GM18502 (cell line): Measurements from ENCODE around the gene RELL1.

Experiments used
- ATAC-seq: cut with Tn5 transposase; IDR thresholded peaks from one replicate; pipeline ENCODE4 v1.9.1; 2021; ENCODE audit warnings: mild to moderate bottlenecking; ENCODE audit not compliant: unreplicated experiment, poor library complexity

RELL1 gene

DNA sequence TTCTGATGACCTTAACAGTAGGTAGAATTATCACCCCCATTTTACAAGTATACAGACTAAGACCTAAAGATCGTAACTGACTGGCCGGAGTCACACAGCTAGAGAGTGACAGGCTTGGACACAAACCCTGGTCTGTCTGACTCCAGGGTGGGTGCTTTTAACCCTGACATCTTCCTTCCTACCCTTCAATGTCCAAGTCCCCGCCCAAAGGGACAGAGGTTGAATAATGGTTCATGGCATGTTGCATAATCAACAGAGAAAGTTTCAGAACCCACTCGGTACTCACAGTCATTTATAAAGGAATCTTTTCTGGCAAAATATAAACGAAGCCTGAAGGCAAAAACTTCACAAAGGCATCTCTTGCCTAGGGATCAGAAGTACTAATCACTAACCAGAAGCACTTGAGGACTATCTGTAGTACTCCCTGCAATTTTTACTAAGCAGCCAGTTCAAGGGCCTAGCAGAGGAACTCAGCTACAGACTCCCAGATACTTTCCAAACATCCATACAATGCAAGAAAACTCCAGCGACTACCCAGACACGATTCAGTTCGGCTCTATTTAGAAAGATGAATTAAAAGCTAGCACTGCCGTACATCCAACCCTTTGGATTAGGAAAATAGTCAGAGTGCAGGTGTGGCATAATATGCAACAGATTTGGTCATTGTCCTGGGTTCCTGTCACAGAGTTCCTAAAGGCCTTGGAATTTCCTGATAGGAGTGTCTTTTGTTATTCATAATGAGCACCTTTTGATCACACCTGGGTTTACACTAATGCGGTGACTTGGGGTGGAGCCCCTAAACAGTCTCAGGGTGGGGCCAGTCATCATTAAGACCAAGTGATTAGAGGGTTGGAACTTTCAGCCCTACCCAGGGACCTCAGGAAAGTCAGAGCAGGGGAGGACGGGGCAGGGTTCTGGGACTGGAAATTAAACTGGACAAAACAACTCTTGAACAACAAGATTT lies 44.0 kb downstream of the RELL1 start:
- no peak for ATAC-seq

DNA sequence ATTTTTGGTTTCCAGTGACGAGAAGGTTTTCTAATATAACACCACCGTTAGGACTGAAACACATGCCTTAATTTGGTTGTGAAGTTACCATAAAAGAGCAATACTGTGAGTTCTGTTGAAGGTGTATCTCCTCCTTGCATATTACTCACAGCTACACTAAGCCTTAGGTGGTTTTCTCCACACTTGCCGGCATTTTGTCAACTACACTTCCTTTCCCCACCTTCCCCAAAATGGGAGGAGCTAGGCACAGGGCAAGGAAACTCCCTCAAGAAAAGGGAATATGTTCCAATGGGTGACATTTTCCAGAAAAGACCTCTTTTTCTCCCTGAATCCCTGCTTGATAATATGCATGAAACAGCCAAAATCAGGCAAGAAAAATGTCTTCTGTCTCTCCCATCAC lies 44.8 kb downstream of the RELL1 start:
- ATAC-seq = no peak

DNA sequence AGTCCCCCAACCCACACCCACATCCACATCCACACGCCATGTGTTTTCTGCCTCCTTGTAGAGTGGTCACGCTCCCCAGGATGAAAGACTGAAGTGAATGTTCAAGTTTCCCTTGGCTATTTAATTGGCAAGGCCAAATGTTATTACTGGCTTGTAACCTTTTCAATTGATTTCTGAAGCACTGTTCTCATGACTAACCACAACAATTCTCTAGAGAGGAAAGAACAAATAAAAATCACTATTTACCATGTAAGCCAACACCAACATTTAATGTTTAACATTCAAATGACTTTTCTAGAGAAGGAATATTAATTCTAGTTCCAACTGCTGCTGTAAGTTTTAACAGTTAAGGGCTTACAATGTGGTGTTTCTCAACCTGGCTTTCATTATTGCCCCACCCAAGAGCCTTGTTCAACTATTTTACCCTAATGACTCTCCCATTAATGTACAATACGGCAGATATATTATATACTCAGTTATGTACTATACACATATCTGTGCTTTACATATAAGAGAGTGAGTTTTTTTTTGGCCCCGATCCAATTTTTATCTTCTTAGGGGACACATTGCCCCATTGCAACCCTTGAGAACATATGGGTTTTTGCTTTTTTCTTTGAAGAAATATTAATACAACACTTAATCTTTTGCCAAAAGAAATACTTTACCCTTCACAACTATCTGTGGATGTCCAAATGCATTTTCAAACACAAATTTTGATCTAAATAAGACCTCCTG lies 46.5 kb downstream of the RELL1 start:
- ATAC-seq = no peak

DNA sequence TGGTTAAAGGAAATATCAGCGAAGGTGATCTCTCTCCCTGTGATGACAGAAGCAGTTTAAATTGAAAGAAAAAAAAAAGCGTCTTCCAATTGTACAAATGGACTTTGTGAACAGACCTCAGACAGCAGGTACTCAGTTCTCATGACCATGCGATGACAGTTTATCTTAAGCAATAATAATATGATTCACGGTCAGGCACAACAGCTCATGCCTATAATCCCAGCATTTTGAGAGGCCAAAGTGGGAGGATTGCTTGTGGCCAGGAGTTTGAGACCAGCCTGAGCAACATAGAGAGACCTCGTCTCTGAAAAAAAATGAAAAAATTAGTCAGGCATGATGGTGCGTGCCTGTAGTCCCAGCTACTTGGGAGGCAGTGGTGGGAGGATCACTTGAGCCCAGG lies 51.0 kb downstream of the RELL1 start:
- ATAC-seq = no peak

DNA sequence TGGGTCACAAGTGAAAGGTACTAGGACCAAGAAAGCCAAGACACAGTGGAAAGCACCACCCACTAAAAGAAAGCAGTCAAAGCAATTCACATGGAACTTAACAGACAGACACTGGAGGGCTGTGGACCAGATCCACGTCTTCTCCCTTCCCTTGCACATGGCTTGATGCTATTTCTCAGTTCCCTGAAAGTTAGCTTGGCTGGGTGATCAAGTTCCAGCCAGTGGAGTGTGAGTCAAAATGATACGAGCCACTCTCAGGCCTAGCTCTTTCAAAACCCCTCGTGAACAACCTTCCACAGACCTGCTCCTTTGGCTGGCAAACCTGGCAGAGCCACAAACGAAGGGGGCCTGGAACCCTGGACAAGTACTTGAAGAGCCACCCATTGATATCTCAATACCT lies 52.0 kb downstream of the RELL1 start:
- no peak for ATAC-seq

DNA sequence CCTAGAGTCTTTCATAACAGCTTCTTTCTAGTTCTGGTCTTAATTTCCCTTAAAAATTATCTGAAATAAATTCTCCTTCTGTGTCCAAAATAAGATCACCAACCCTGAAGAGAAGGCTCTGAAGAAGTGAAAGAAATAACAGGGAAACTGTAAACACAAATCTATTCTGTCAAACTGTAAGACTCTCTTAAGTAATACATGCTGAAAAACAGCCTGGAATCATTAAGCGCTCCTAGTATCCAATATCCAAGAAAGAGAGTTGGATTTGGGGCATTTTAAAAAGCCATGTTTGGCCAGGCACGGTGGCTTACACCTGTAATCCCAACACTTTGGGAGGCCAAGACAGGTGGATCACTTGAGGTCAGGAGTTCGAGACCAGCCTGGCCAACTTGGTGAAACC lies 53.3 kb downstream of the RELL1 start:
- no peak for ATAC-seq

DNA sequence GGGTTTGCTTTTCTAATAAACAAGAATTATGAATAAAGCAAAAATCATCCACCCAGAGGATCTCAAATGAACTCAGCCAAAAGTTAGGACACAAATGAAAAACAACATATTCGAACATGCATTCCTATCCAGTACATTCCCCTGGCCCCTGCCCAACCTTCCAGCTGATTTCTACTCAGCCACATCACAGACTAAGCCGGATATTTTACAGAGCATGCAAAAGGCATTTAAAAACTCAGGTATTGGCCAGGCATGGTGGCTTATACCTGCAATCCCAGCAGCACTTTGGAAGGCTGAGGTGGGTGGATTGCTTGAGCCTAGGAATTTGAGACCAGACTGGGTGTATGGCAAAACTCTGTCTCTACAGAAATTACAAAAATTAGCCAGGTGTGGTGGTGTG lies 54.6 kb downstream of the RELL1 start:
- no peak for ATAC-seq

DNA sequence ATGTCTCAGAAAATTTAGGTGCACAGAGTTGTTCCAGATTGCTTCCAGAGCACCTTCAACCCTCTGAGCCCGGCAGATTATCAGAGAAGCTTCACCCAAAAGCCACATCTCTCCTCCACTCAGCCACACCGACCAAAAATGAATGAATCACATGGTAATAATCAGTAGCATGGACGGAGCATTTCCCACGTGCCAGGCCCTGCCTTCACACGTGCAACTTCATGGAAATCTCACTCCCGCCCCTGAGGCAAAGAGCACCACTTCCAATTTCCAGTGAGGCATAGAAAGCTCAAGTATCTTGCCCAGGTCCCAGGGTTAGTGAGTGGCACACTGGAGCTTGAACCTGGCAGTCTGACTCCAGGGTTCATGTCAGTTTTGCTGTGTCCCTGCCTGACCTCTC lies 56.5 kb downstream of the RELL1 start:
- no peak for ATAC-seq

DNA sequence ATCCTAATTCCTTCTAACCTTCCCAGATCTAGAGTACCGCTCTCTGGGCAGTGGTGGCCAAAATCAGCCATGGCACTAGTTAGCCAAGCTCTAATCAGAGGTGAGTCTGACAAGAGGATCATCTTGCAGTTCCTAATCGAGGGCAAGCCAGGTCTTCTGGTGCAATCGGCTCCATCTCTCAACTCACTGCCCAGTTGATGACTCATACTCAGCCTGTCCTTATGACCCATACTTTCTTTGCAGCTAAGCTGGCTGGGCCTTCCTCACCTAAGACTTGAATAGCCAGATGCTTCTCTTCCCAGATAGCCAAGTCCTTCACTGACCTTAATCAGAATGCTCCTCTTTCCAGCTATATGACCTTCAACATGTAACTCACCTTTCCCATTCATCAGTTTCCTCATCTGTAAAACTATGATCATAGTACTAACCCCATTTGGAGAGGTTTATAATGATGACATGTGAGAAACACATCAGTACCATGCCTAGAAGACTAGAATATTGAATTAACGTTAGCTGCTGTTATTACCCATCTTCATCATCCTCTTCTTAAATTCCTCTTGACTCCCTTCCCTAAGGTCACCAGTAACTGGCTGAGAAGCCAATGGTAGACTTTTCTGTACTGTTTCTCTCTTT lies 57.1 kb downstream of the RELL1 start:
- ATAC-seq = no peak

DNA sequence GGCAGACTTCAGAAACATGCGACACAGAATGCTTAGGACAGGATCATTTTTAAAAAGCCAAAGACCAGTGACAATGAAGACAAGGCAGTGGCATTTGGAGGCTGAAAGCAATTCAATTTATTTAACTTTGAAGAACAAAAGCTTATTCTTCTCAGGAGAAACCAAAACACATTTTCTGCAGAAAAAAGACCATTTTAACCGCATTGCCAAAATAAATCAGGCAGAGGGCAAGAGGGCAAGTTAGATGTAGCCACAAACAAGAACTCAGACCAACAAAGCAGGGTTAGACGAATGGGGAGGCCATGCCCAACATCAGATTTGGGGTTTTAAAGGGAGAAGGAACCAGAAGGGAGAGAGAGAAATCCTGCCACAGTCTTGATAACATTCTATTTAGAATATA lies 58.9 kb downstream of the RELL1 start:
- no peak for ATAC-seq

DNA sequence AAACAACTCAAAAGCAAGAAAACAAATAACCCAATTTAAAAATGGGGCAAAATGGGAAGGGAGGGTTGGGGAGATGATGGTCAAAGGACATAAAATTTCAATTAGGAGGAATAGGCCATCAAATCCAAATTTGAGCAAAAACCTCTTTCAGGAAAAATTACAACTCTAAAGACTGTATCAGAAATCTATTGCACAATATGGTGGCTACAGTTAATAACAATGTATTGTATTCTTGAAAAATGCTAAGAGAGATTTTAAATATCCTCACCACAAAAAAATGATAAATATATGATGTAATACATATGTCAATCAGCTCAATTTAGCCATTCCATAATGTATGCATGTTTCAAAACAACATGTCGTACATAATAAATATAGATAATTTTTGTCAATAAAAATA lies 60.7 kb downstream of the RELL1 start:
- ATAC-seq = no peak

DNA sequence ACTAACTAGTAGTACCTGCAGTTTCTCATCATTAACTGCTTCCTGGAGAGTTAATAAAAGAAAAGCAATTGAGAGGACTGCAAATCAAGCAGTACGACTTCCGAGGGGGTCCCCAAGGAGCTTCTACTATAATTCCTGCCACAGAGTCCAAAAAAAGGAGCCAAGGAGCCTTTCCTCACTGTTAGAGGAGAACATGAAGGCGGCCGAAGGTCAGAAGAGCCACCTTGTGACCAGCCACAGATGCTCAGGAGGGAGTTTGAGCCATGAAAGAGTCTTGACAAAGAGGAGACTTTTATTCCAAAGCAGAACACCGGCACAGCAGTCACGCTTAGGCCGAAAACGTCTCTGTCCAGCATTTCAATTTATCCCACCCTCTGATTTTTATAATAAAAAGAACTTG lies 62.2 kb downstream of the RELL1 start:
- no peak for ATAC-seq

DNA sequence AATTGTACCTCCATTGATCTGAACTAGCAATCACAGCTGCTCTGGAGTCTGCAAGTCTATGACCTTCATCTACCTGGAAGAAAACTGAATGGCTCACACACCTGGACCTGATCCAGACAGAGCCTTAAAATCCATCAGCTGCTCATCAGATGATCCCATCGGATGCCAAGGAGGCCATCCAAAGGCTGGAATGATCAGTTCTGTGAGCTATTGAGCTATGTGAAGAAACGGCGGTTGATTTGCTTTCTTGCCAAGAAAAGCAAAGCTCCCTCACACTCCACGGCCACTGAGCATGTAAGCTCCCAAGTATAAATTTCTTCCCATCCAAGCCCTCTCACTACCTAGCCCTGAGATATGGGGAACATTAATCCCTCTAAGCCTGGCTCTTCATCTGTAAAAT lies 63.1 kb downstream of the RELL1 start:
- ATAC-seq = no peak

DNA sequence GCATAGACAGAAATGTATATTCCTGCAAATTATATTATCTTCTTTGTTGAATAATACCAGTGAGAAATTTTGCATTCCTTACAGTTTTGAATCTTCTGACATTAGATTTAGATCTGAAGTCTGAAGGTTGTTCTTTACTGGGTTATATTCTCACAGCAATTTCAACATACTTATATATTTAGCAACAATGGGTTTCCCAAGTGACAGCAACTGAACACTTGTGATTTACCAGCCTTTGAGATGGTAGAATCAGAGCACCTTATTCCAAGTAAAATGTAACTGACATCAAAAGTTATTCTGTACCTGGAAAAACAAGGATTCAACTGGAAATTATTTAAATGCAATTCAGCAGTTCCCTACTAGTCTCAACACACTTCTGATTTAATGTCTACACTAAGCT lies 66.0 kb downstream of the RELL1 start:
- no peak for ATAC-seq

DNA sequence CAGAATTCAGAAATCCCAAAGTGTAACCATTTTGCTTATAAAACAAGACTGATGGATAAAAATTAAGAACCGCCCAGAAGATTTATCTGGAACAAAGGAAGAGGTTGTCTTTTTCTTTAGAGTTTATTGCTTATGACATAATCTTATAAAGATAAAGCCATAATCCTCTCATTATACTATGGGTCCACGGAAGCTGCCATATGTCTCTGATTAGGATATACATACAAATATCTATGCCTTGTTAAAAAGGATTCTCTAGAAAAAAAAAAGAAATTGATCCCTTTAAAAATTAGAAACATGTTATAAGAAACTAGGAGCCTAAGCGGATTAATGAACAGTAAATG lies 70.5 kb downstream of the RELL1 start:
- ATAC-seq = no peak

DNA sequence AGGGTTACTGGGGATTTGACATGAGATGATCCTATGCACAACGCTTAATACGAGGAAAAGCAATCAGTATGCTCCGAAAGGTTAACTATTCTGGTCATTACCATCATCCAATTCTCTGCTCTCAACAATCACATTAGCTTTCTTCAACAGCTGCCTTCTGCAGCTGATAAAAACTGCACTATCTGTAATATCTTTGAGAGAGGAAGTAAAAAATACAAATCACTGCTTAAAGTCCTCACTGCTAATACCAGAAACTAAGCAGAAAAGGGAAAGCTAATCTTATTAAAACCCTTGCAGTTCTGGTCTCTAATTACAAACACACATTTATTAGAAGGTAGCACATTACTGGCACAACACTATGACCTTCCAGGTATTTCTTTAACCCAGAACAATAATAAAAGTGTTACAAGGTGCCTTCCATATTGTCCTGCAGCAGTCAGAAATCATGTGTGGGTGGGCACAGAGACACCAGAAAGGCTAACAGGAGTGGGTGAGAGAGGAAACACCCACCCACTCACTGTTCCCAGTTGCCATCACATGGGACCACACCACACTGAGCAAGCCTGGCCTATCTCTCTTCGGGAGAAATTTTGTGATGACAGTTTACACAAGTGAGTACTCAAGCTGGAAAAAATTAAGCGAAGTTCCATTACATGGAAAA lies 71.0 kb downstream of the RELL1 start:
- no peak for ATAC-seq

DNA sequence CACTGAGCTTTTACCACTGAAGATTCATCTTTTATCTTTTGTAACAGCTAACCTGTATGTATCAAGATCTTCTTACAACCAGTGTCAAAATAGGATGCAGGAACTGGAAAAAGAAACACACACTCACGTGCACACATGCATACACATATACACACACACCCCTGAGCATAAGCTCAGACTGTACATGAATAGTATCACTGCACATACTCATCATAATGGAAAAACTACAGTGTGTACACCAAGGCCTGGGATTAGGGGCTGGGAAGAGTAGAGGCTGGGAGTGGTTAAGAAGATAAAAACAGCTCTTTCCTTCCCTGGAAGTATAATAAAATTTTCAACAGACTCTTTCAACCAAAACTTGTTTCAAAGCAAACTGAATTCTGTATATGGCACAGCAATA lies 73.4 kb downstream of the RELL1 start:
- no peak for ATAC-seq

DNA sequence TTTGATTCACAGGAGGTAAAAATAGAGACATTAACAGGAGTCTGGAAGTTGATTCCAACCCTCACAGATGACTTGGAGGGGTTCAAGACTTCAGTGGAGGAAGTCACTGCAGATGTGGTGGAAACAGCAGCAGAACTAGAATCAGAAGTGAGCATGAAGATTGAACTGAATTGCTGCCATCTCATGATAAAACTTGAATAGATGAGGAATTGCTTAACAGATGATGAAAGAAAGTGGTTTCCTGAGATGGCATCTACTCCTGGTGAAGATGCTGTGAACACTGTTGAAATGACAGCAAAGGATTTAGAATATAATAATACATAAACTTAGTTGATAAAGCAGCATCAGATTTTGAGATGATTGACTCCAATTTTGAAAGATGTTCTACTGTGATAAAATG lies 76.5 kb downstream of the RELL1 start:
- ATAC-seq = no peak

DNA sequence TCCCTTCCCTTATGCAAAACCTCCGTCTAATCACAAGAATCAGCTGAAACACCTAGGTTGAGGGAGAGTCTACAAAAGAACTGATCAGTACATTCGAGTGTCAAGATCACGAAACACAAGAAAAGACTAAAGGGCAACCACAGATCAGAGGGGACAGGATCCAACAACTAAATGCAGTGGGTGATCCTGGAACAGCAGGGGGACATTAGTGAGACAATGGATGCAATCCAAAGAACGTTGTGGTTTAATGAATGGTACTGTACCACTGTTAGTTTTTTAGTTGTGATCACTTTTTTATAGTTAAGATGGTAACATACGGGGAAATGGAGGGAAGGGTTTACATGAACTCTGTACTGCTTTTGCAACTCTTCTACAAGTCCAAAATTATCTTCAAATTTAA lies 79.2 kb downstream of the RELL1 start:
- ATAC-seq = no peak

DNA sequence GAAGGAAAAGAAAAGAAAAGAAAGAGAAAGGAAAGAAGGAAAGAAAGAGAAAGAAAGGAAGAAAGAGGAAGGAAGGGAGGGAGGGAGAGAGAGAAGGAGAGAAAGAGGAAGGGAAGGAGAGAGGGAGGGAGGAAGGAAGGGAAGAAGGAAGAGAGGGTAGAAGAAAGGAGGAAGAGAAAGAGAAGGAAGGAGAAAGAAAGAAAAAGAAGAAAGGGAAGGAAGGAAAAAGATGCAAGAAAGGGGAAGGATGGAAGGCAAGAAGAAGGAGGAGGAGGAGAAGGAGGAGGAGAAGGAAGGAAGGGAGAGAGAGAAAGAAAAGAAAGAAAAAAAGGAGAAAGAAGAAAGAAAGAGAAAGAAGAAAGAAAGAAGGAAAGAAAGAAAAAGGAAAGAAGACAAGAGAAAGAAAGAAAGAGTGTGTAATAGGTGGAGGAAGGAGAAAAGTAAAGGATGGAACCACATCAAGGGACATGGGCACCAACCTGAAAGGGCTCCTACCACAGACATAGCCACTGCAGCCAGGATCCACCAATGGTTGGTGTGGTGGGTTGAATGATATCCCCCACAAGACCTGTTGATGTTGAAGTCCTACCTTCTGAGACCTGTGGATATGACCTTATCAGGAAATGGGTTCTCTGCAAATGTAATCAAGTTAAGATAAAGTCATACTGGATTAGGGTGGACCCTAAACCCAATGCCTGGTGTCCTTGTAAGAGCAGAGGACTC lies 80.2 kb downstream of the RELL1 start:
- ATAC-seq = no peak
